MM.1S (cell line): ENCODE data around the gene TPRG1.
A peak's percentile ranks its signal among the peaks of the same experiment; 100 is the strongest.

Experiments
- DNase-seq: peaks from one replicate; pipeline ENCODE4 v3.0.0-alpha.2; 2015
- H2AFZ ChIP-seq: fragments of 300-600 bp; sonication (generic); 2 replicates; pipeline ENCODE4 v1.6.0; 2016; ENCODE audit warnings: antibody characterized with exemption, low read length
- H3F3A ChIP-seq: fragments of 300-600 bp; sonication (generic); 2 replicates; pipeline ENCODE4 v1.6.1; 2016; ENCODE audit warnings: mild to moderate bottlenecking, antibody characterized with exemption, low read length, moderate library complexity, mixed read lengths; ENCODE audit not compliant: insufficient read depth
- H3K27ac ChIP-seq: fragments of 300-600 bp; sonication (generic); 2 replicates; pipeline ENCODE4 v1.5.1; 2016; ENCODE audit warnings: mild to moderate bottlenecking, low read length
- H3K27me3 ChIP-seq: fragments of 300-600 bp; sonication (generic); replicated peaks from 2 replicates; pipeline ENCODE4 v1.6.0; 2016; ENCODE audit warnings: low read length; ENCODE audit not compliant: insufficient read depth
- H3K36me3 ChIP-seq: fragments of 300-600 bp; sonication (generic); replicated peaks from 2 replicates; pipeline ENCODE4 v1.6.1; 2016; ENCODE audit warnings: mild to moderate bottlenecking, low read length, mixed read lengths; ENCODE audit not compliant: insufficient read depth
- H3K4me1 ChIP-seq: fragments of 300-600 bp; sonication (generic); 2 replicates; pipeline ENCODE4 v1.6.1; 2016; ENCODE audit warnings: low read length, mixed read lengths
- H3K4me2 ChIP-seq: fragments of 300-600 bp; sonication (generic); 2 replicates; pipeline ENCODE4 v1.6.0; 2016; ENCODE audit warnings: low read depth, low read length
- H3K4me3 ChIP-seq: fragments of 300-600 bp; sonication (generic); 2 replicates; pipeline ENCODE4 v1.5.1; 2016; ENCODE audit warnings: low read length, mixed read lengths
- H3K79me2 ChIP-seq: fragments of 300-600 bp; sonication (generic); 2 replicates; pipeline ENCODE4 v1.6.1; 2016; ENCODE audit warnings: mixed run types, low read length, mixed read lengths
- H3K9ac ChIP-seq: fragments of 300-600 bp; sonication (generic); 2 replicates; pipeline ENCODE4 v1.6.1; 2016; ENCODE audit warnings: low read length, mixed read lengths
- H3K9me2 ChIP-seq: fragments of 300-600 bp; sonication (generic); replicated peaks from 2 replicates; pipeline ENCODE4 v1.6.1; 2016; ENCODE audit warnings: mild to moderate bottlenecking, low read length, mixed read lengths; ENCODE audit not compliant: insufficient read depth
- H3K9me3 ChIP-seq: fragments of 300-600 bp; sonication (generic); replicated peaks from 2 replicates; pipeline ENCODE4 v1.6.1; 2016; ENCODE audit warnings: mild to moderate bottlenecking, low read length, mixed read lengths; ENCODE audit not compliant: insufficient read depth
- H4K20me1 ChIP-seq: fragments of 300-600 bp; sonication (generic); 2 replicates; pipeline ENCODE4 v1.6.1; 2016; ENCODE audit warnings: mild to moderate bottlenecking, low read length, moderate library complexity, mixed read lengths; ENCODE audit not compliant: insufficient read depth
- CTCF ChIP-seq: fragments of 300-600 bp; sonication (generic); IDR thresholded peaks from 2 replicates; pipeline ENCODE4 v1.5.1; 2016; ENCODE audit warnings: antibody characterized with exemption, low read length, mixed read lengths
- EZH2 ChIP-seq: fragments of 300-600 bp; sonication (generic); optimal IDR thresholded peaks from 2 replicates; pipeline ENCODE3; 2017; ENCODE audit warnings: low read depth, mild to moderate bottlenecking, antibody characterized with exemption, low read length, mixed read lengths
- EZH2phosphoT487 ChIP-seq: fragments of 300-600 bp; sonication (generic); IDR thresholded peaks from 2 replicates; pipeline ENCODE4 v1.6.1; 2018; ENCODE audit warnings: antibody characterized with exemption, low read length

TPRG1 gene

GRCh38 chr3:189144645-189145044, 27.1 kb upstream of the TPRG1 start:
- no peak for TF ChIP-seq EZH2
- TF ChIP-seq CTCF: no peak
- TF ChIP-seq EZH2phosphoT487: no peak
- H3K79me2 ChIP-seq: no peaks in the 10 kb centered on the region
- H4K20me1 ChIP-seq: no peaks in the 10 kb centered on the region
- H3K4me2 ChIP-seq: no peak overlapping the region
- no peaks in the 10 kb centered on the region for H3K9me2 ChIP-seq
- no peak overlapping the region for H3K9ac ChIP-seq
- no peaks in the 10 kb centered on the region for H3F3A ChIP-seq
- H3K27me3 ChIP-seq: no peaks in the 10 kb centered on the region
- DNase-seq: no peak
- no peaks in the 10 kb centered on the region for H3K9me3 ChIP-seq
- no peak overlapping the region for H3K4me3 ChIP-seq
- H2AFZ ChIP-seq: no peak overlapping the region
- H3K36me3 ChIP-seq: no peaks in the 10 kb centered on the region
- H3K4me1 ChIP-seq: no peaks in the 10 kb centered on the region
- H3K27ac ChIP-seq: no peak overlapping the region

GRCh38 chr3:189146848-189147247, 24.9 kb upstream of the TPRG1 start:
- H3K27ac ChIP-seq: no peak overlapping the region
- H3K9ac ChIP-seq: no peak overlapping the region
- H3K4me3 ChIP-seq: no peak overlapping the region
- H3K79me2 ChIP-seq: no peaks in the 10 kb centered on the region
- H3K4me2 ChIP-seq: no peak overlapping the region
- no peaks in the 10 kb centered on the region for H3K27me3 ChIP-seq
- DNase-seq: no peak
- H3K36me3 ChIP-seq: no peaks in the 10 kb centered on the region
- no peaks in the 10 kb centered on the region for H3K4me1 ChIP-seq
- H4K20me1 ChIP-seq: no peaks in the 10 kb centered on the region
- H3K9me2 ChIP-seq: no peaks in the 10 kb centered on the region
- TF ChIP-seq CTCF: no peak
- TF ChIP-seq EZH2phosphoT487: no peak
- H3F3A ChIP-seq: no peaks in the 10 kb centered on the region
- H3K9me3 ChIP-seq: no peaks in the 10 kb centered on the region
- H2AFZ ChIP-seq: no peak overlapping the region

GRCh38 chr3:189148081-189148507, 23.7 kb upstream of the TPRG1 start:
- Histone ChIP-seq H3K4me2 (no peak overlapping the region), H3K9ac (no peak overlapping the region), H3K36me3 (no peaks in the 10 kb centered on the region), H3K27ac (no peak overlapping the region), H3K9me3 (no peaks in the 10 kb centered on the region), H4K20me1 (no peaks in the 10 kb centered on the region), H3K4me1 (no peaks in the 10 kb centered on the region), H3K4me3 (no peak overlapping the region), H3K9me2 (no peaks in the 10 kb centered on the region), H3K79me2 (no peaks in the 10 kb centered on the region), H3K27me3 (no peaks in the 10 kb centered on the region), H3F3A (no peaks in the 10 kb centered on the region), H2AFZ (no peak overlapping the region)
- TF ChIP-seq EZH2 (no peak), EZH2phosphoT487 (no peak), CTCF (peak; percentile 91)
- peak; percentile 69 for DNase-seq

- Histone ChIP-seq H3K4me1 (no peaks in the 10 kb centered on the region), H3K9me3 (no peaks in the 10 kb centered on the region), H3F3A (no peaks in the 10 kb centered on the region), H2AFZ (no peak overlapping the region), H3K9me2 (no peaks in the 10 kb centered on the region), H3K79me2 (no peaks in the 10 kb centered on the region), H3K9ac (no peak overlapping the region), H3K36me3 (no peaks in the 10 kb centered on the region), H3K4me3 (no peak overlapping the region), H3K27me3 (no peaks in the 10 kb centered on the region), H3K27ac (no peak overlapping the region), H3K4me2 (no peak overlapping the region), H4K20me1 (no peaks in the 10 kb centered on the region)
- DNase-seq: no peak
- TF ChIP-seq CTCF (no peak), EZH2phosphoT487 (no peak), EZH2 (no peak)
These were observed 22.6 kb upstream of the TPRG1 start for GRCh38 chr3:189149203-189149602.
